Transverse colon (tissue), 4 donors: ENCODE data around the gene LRP5. TPM values are rescaled to one million over a fixed set of nuclear protein-coding genes. Genes with fewer than 3 reads are reported as not detected.

Experiments
- DNase-seq: peaks from one replicate; pipeline ENCODE4 v3.0.0-alpha.2; 2019
- H3K27ac ChIP-seq, 4 donors: fragments of 200-600 bp; sonication (generic); 2 replicates each; pipeline ENCODE4 v1.5.1; 2016 to 2018; ENCODE audit warnings: inconsistent platforms in 4 of 4
- H3K27me3 ChIP-seq: fragments of 200-600 bp; sonication (generic); 2 replicates; pipeline ENCODE4 v1.5.1; 2017; ENCODE audit warnings: inconsistent platforms
- H3K36me3 ChIP-seq, 4 donors: fragments of 200-600 bp; sonication (generic); 2 replicates each; pipeline ENCODE4 v1.5.1; 2017 to 2019; ENCODE audit warnings: inconsistent platforms in 4 of 4
- H3K4me1 ChIP-seq, 4 donors: fragments of 200-600 bp; sonication (generic); 2 replicates each; pipeline ENCODE4 v1.5.1; 2017 to 2020; ENCODE audit warnings: inconsistent platforms in 4 of 4
- H3K4me3 ChIP-seq, 4 donors: fragments of 200-600 bp; sonication (generic); 1 replicate in 1 of 4; 2 replicates in 3 of 4; pipeline versions ENCODE4 v1.5.1 to v1.6.1; 2017 to 2019; ENCODE audit warnings: inconsistent platforms in 4 of 4
- H3K9me3 ChIP-seq, 2 donors: fragments of 200-600 bp; sonication (generic); 2 replicates each; pipeline ENCODE4 v1.5.1; 2017 to 2019; ENCODE audit warnings: inconsistent platforms in 2 of 2
- EP300 ChIP-seq: sonication (generic); formaldehyde crosslinking; IDR thresholded peaks from one replicate; pipeline ENCODE4 v1.6.1; 2017; ENCODE audit warnings: antibody characterized with exemption, low read depth
- POLR2A ChIP-seq: fragments of 450-650 bp; IDR thresholded peaks from one replicate; pipeline ENCODE4 v1.6.1; 2016; ENCODE audit warnings: antibody characterized with exemption, mild to moderate bottlenecking, moderate library complexity
- POLR2AphosphoS5 ChIP-seq, 3 donors: sonication (generic); formaldehyde crosslinking; IDR thresholded peaks; one replicate each; pipeline ENCODE4 v1.6.1; 2016; ENCODE audit warnings: antibody characterized with exemption in 3 of 3
- WGBS, 2 donors: methylation state at CpG; one replicate each; pipeline ENCODE4 v1.1.5; 2018; ENCODE audit warnings: low coverage in 1 of 2; 5-methylcytosine and 5-hydroxymethylcytosine counted together
- in situ Hi-C, 4 donors: fragments of 200-750 bp; cut with MboI; loops; one replicate each; pipeline versions ENCODE4 v1.15.0 to v1.15.1; 2017; ENCODE audit warnings: low sequenced_read_pairs in 3 of 4, low pct_ligation_motif_present in 1 of 4, low pct_unique_long_range_greater_than_20kb in 1 of 4
- intact Hi-C: fragments of 100-400 bp; cut with DNase I; formaldehyde crosslinking; loops from one replicate; pipeline ENCODE4 v1.15.1; 2023; ENCODE audit warnings: low total_unique reads
- total RNA-seq, 4 donors: library from RNA; depleted of rRNA; stranded (reverse); fragments of >200 nt; gene quantifications; one replicate each; pipeline ENCODE4 v1.1.0, GENCODE V29; 2016
- TF ChIP-seq, protein P1 (sequence below), 5 experiments: fragments of 200-600 bp in 3 of 5; fragments of 450-650 bp in 2 of 5; sonication (generic) in 3 of 5; IDR thresholded peaks; 1 replicate in 2 of 5; 2 replicates in 3 of 5; pipeline ENCODE4 v1.5.1; 2016 to 2017; ENCODE audit warnings: antibody characterized with exemption in 5 of 5, inconsistent platforms in 3 of 5, mild to moderate bottlenecking in 2 of 5, moderate library complexity in 1 of 5

LRP5 gene
- total RNA-seq, 4 donors from 2014 or later = 72.6 to 138 (median 82.3) TPM

DNA sequence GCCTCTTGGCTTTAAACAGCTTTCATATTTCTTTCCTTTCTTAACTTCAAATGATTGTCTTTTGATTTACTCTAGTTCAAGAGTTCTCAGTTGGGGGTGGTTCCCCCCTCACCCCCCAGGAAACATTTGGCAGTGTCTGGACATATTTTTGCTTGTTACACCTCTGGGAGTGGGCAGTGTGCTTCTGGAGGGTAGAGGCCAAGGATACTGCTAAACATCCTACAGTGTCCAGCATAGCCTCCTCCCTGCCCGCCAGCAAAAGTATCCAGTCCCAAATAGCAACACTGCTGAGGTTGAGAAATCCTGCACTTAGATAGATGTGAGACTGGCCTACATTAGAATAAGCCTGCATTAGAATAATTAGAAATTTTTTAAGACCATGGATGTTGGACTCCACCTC is 151.3 kb downstream of the LRP5 start:
- no peaks in the 10 kb centered on the region for H3K36me3 ChIP-seq
- no peak for TF ChIP-seq POLR2AphosphoS5 (IDR thresholded peaks at IDR 0.05)
- peaks cover 39 to 73% (median 65%) of the 10 kb centered on the region in 4 donors for H3K4me1 ChIP-seq
- in situ Hi-C loops = no loop called here
- intact Hi-C loops = loop anchor here (1.0 kb wide), 1 partner anchor 79 kb away; no protein-coding TSS in a partner anchor
- DNase-seq = no peak
- WGBS, 2 donors = 75% methylated on average over 1 of the region's 1 CpG; no CpG with 5 or more reads in 1 of the 2 donors
- peak overlapping the region in 1 of 4 donors; percentile 5 for H3K27ac ChIP-seq
- no peaks in the 10 kb centered on the region for H3K9me3 ChIP-seq
- H3K27me3 ChIP-seq = no peaks in the 10 kb centered on the region
- H3K4me3 ChIP-seq = no peak overlapping the region

DNA sequence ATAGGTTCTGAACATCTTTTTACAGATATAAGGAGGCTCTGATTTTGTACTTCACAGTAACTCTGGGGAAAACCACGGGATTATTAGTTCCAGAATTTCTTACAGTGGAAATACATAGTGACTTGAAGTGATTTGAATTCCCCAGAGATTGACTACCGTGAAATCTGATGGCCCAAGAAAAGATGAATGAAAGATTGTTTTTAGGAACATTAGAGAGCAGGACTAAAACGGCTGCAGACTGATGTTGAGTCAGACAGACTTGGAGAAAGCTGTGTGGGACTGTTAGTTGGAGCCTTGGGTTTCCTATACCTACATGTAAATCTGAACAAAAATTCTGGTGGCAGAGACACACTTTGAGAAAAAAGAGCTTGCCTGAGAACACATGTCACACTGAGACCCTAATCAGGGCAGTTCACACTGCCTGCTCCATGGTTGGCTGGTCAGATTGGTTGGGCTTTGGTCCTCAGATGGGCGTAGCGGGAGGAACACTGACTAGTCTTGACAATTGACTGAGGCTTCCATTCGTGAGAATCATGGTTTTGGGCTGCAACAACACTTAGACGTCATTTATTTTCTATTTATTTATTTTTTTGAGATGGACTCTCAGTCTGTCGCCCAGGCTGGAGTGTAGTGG is 154.9 kb downstream of the LRP5 start:
- in situ Hi-C loops = no loop called here
- TF ChIP-seq POLR2AphosphoS5 (IDR thresholded peaks at IDR 0.05) (no peak), POLR2A (no peak), EP300 (no peak)
- TF ChIP-seq, protein P1, sequence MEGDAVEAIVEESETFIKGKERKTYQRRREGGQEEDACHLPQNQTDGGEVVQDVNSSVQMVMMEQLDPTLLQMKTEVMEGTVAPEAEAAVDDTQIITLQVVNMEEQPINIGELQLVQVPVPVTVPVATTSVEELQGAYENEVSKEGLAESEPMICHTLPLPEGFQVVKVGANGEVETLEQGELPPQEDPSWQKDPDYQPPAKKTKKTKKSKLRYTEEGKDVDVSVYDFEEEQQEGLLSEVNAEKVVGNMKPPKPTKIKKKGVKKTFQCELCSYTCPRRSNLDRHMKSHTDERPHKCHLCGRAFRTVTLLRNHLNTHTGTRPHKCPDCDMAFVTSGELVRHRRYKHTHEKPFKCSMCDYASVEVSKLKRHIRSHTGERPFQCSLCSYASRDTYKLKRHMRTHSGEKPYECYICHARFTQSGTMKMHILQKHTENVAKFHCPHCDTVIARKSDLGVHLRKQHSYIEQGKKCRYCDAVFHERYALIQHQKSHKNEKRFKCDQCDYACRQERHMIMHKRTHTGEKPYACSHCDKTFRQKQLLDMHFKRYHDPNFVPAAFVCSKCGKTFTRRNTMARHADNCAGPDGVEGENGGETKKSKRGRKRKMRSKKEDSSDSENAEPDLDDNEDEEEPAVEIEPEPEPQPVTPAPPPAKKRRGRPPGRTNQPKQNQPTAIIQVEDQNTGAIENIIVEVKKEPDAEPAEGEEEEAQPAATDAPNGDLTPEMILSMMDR (IDR thresholded peaks at IDR 0.05) = no peak
- Histone ChIP-seq H3K9me3 (no peaks in the 10 kb centered on the region), H3K27ac (no peak overlapping the region), H3K27me3 (no peaks in the 10 kb centered on the region), H3K4me3 (no peak overlapping the region), H3K4me1 (peaks cover 58 to 90% (median 86%) of the 10 kb centered on the region in 4 donors), H3K36me3 (no peaks in the 10 kb centered on the region)
- intact Hi-C loops = no loop called here
- WGBS, 2 donors = 65 to 82% methylated on average over 7 to 8 of the region's 8 CpGs
- DNase-seq = no peak

DNA sequence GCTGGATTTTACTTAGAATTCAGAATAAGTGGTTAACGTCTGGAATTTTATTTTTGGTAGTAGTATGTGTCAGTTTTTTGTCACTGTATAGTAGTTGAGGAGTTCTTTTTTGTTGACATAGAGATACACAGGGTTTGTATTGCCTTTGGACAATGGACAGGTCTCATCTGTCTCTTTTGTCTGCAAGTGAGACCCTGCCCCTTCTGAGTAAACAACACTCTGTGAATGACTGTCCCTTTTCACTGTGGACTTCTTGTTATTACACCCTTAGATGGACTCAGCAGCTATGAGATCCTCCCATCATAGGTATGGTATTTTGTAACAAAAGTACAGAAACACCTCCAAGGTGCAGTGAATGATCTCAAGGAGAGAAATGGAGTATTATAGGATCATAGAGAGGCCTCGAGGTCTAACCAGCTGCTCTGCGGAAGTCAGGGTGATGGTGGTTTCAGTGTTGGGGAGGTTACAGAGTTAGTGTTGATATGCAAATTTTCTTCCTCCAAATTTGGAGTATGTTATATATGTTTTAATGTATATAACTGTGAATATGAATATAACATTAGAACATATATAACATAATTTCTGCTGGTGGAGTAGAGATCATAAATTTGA is 155.9 kb downstream of the LRP5 start:
- in situ Hi-C loops (no loop called here), intact Hi-C loops (no loop called here)
- no peak overlapping the region for H3K4me3 ChIP-seq
- no peaks in the 10 kb centered on the region for H3K9me3 ChIP-seq
- H3K27me3 ChIP-seq = no peaks in the 10 kb centered on the region
- no peak for DNase-seq
- WGBS, 2 donors = 38 to 42% methylated on average over 3 of the region's 3 CpGs
- no peaks in the 10 kb centered on the region for H3K36me3 ChIP-seq
- H3K27ac ChIP-seq = no peak overlapping the region
- TF ChIP-seq POLR2A (no peak), POLR2AphosphoS5 (IDR thresholded peaks at IDR 0.05) (no peak), EP300 (no peak)
- TF ChIP-seq, protein P1 (IDR thresholded peaks at IDR 0.05) = no peak
- H3K4me1 ChIP-seq = peaks cover 48 to 89% (median 82%) of the 10 kb centered on the region in 4 donors

DNA sequence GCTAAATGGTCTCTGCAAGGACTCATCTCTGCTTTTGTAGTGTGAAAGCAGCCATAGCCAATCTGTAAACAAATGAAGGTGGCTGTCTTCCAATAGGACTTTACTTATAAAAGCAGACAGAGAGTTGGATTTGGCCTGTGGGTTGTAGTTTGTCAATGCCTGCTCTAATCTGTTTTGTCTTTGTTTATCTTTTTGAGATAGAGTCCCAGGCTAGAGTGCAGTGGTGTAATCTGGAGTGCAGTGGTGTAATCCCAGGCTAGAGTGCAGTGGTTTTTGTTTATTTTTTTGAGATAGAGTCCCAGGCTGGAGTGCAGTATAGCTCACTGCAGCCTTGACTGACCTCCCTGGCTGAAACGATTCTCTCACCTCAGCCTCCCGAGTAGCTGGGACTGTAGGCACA is 156.7 kb downstream of the LRP5 start:
- H3K27me3 ChIP-seq = no peaks in the 10 kb centered on the region
- H3K27ac ChIP-seq = peak overlapping the region; percentile 5 to 40 (median 30)
- 24 to 39% methylated on average over 2 of the region's 2 CpGs for WGBS, 2 donors
- no peaks in the 10 kb centered on the region for H3K36me3 ChIP-seq
- in situ Hi-C loops = no loop called here
- H3K4me1 ChIP-seq = peaks cover 44 to 89% (median 83%) of the 10 kb centered on the region in 4 donors
- H3K9me3 ChIP-seq = no peaks in the 10 kb centered on the region
- TF ChIP-seq POLR2A (no peak), POLR2AphosphoS5 (IDR thresholded peaks at IDR 0.05) (no peak), EP300 (no peak)
- TF ChIP-seq, protein P1 (IDR thresholded peaks at IDR 0.05) = no peak
- DNase-seq = no peak
- intact Hi-C loops = no loop called here
- H3K4me3 ChIP-seq = no peak overlapping the region
